Smooth muscle cell (in vitro differentiated cells): ENCODE measurements around the gene LMNTD1. TPM values are rescaled to one million over a fixed set of nuclear protein-coding genes. Genes with fewer than 3 reads are reported as not detected.
"Not testable (repeated sequence)": the region's sequence is repeated elsewhere in the genome, so short reads cannot be mapped to it uniquely, and the experiment has no call there.

ENCODE experiments used
- DNase-seq: peaks from one replicate; lab custom pipeline; 2025; ENCODE audit not compliant: unreplicated experiment; lab: John Stamatoyannopoulos, UW
- H2AFZ ChIP-seq: fragments of 200-600 bp; sonication (generic); 2 replicates; pipeline ENCODE4 v1.6.0; 2016; ENCODE audit warnings: antibody characterized with exemption, low read depth, mild to moderate bottlenecking
- H3F3A ChIP-seq: fragments of 200-600 bp; sonication (generic); 2 replicates; pipeline ENCODE4 v1.6.0; 2017; ENCODE audit warnings: antibody characterized with exemption, low read depth
- H3K27ac ChIP-seq: fragments of 200-600 bp; sonication (generic); 2 replicates; pipeline ENCODE4 v1.5.1; 2016; ENCODE audit warnings: low read depth, mild to moderate bottlenecking
- H3K27me3 ChIP-seq: fragments of 200-600 bp; sonication (generic); 2 replicates; pipeline ENCODE4 v1.6.1; 2016; ENCODE audit warnings: low read depth, mild to moderate bottlenecking
- H3K36me3 ChIP-seq: fragments of 200-600 bp; sonication (generic); 2 replicates; pipeline ENCODE4 v1.5.1; 2016; ENCODE audit warnings: low read depth
- H3K4me1 ChIP-seq: fragments of 200-600 bp; sonication (generic); 2 replicates; pipeline ENCODE4 v1.5.1; 2016; ENCODE audit warnings: low read depth
- H3K4me2 ChIP-seq: fragments of 200-600 bp; sonication (generic); 2 replicates; pipeline ENCODE4 v1.6.0; 2016; ENCODE audit warnings: mild to moderate bottlenecking
- H3K4me3 ChIP-seq: fragments of 200-600 bp; sonication (generic); 2 replicates; pipeline ENCODE4 v1.5.1; 2016; ENCODE audit warnings: mild to moderate bottlenecking
- H3K79me2 ChIP-seq: fragments of 200-600 bp; sonication (generic); 2 replicates; pipeline ENCODE4 v1.6.0; 2016; ENCODE audit warnings: low read depth, mild to moderate bottlenecking
- H3K9ac ChIP-seq: fragments of 200-600 bp; sonication (generic); 2 replicates; pipeline ENCODE4 v1.6.0; 2016; ENCODE audit warnings: low read depth
- H3K9me3 ChIP-seq: fragments of 200-600 bp; sonication (generic); replicated peaks from 2 replicates; pipeline ENCODE4 v1.5.1; 2016; ENCODE audit warnings: low read depth
- H4K20me1 ChIP-seq: fragments of 200-600 bp; sonication (generic); 2 replicates; pipeline ENCODE4 v1.6.0; 2016; ENCODE audit warnings: low read depth
- CTCF ChIP-seq: fragments of 200-600 bp; sonication (generic); IDR thresholded peaks from 2 replicates; pipeline ENCODE4 v1.5.1; 2017; ENCODE audit warnings: borderline replicate concordance, mild to moderate bottlenecking, antibody characterized with exemption; ENCODE audit not compliant: insufficient read depth, poor library complexity, severe bottlenecking
- WGBS: methylation state at CpG from one replicate; pipeline ENCODE4 v1.1.7; 2016; ENCODE audit warnings: low lambda C conversion rate; 5-methylcytosine and 5-hydroxymethylcytosine counted together
- polyA plus RNA-seq: library from polyadenylated mRNA; unstranded; fragments of >200 nt; fragmentation: Nextera tagmentation; extraction: Ambion mirVana; gene quantifications from 2 replicates; pipeline ENCODE4 v1.2.1, GENCODE V29; 2016
- total RNA-seq: library from RNA; depleted of rRNA; stranded (reverse); fragments of >200 nt; gene quantifications from 2 replicates; pipeline ENCODE4 v1.2.3, GENCODE V29; 2014

The LMNTD1 gene
- total RNA-seq: not detected in 2 replicates
- polyA plus RNA-seq: not detected in 2 replicates

GRCh38 chr12:25553098-25553497, at the start of gene LMNTD1:
LMNTD1 (minus strand) TSS chr12:25553283; CDS start chr12:25552959, 324 bp downstream.
- no peak within 1 kb of the TSS for H2AFZ ChIP-seq
- H3K27me3 ChIP-seq: no peaks in the 10 kb centered on the region
- TF ChIP-seq CTCF: no peak
- H3K4me1 ChIP-seq: no peaks in the 10 kb centered on the region
- no peaks in the 10 kb centered on the region for H3K36me3 ChIP-seq
- H4K20me1 ChIP-seq: no peaks in the 10 kb centered on the region
- no peak for DNase-seq
- 3% methylated on average over 1 of the region's 1 CpG for WGBS
- H3K4me3 ChIP-seq: no peak within 1 kb of the TSS
- H3K27ac ChIP-seq: no peak within 1 kb of the TSS
- H3K9ac ChIP-seq: no peak within 1 kb of the TSS
- no peaks in the 10 kb centered on the region for H3K9me3 ChIP-seq
- H3K4me2 ChIP-seq: no peak within 1 kb of the TSS
- no peaks in the 10 kb centered on the region for H3K79me2 ChIP-seq
- no peaks in the 10 kb centered on the region for H3F3A ChIP-seq

- WGBS: 94% methylated on average over 3 of the region's 3 CpGs
- no peaks in the 10 kb centered on the region for H3K79me2 ChIP-seq
- H2AFZ ChIP-seq: no peak overlapping the region
- no peak overlapping the region for H3K4me3 ChIP-seq
- no peaks in the 10 kb centered on the region for H3K9me3 ChIP-seq
- DNase-seq: no peak
- TF ChIP-seq CTCF: no peak
- no peak overlapping the region for H3K9ac ChIP-seq
- H3K4me1 ChIP-seq: no peaks in the 10 kb centered on the region
- no peaks in the 10 kb centered on the region for H4K20me1 ChIP-seq
- no peak overlapping the region for H3K27ac ChIP-seq
- H3K27me3 ChIP-seq: no peaks in the 10 kb centered on the region
- no peaks in the 10 kb centered on the region for H3K36me3 ChIP-seq
- no peak overlapping the region for H3K4me2 ChIP-seq
- H3F3A ChIP-seq: no peaks in the 10 kb centered on the region
Observed at GRCh38 chr12:25598956-25599355, 45.9 kb upstream of the LMNTD1 start.

- H3K4me2 ChIP-seq, H3K27me3 ChIP-seq, H3K9me3 ChIP-seq, H2AFZ ChIP-seq, H3K27ac ChIP-seq, H3K79me2 ChIP-seq, H4K20me1 ChIP-seq, H3K4me3 ChIP-seq, DNase-seq, H3K4me1 ChIP-seq, H3F3A ChIP-seq, H3K9ac ChIP-seq, H3K36me3 ChIP-seq: not testable (repeated sequence)
Observed at GRCh38 chr12:25595496-25595895, 42.4 kb upstream of the LMNTD1 start.

GRCh38 chr12:25594376-25594775, 41.3 kb upstream of the LMNTD1 start:
- Histone ChIP-seq H3K79me2 (no peaks in the 10 kb centered on the region), H3K27me3 (no peaks in the 10 kb centered on the region)
- WGBS: 94% methylated on average over 2 of the region's 2 CpGs

More at GRCh38 chr12:25594376-25594775, 41.3 kb upstream of the LMNTD1 start:
- Histone ChIP-seq H2AFZ (no peak overlapping the region), H3K4me2 (no peak overlapping the region), H3K27ac (no peak overlapping the region), H4K20me1 (no peaks in the 10 kb centered on the region), H3K9me3 (no peaks in the 10 kb centered on the region), H3K9ac (no peak overlapping the region), H3F3A (no peaks in the 10 kb centered on the region), H3K4me1 (no peaks in the 10 kb centered on the region), H3K36me3 (no peaks in the 10 kb centered on the region), H3K4me3 (no peak overlapping the region)
- DNase-seq: no peak
- no peak for TF ChIP-seq CTCF
